Mesodermal cell (in vitro differentiated cells): ENCODE measurements around the gene MYBPH.

ENCODE experiments used
- H3K27ac ChIP-seq: 2 replicates; pipeline ENCODE4 v1.7.0; 2013; ENCODE audit warnings: mild to moderate bottlenecking, low read depth, low read length, moderate library complexity; ENCODE audit not compliant: severe bottlenecking
- H3K36me3 ChIP-seq: 2 replicates; pipeline ENCODE4 v1.7.1; 2013; ENCODE audit warnings: mild to moderate bottlenecking, low read length, moderate library complexity; ENCODE audit not compliant: control insufficient read depth, insufficient read depth
- H3K4me1 ChIP-seq: one replicate; pipeline ENCODE4 v1.7.1; 2013; ENCODE audit warnings: mild to moderate bottlenecking, low read length; ENCODE audit not compliant: insufficient read depth, control insufficient read depth, poor library complexity, severe bottlenecking
- H3K4me3 ChIP-seq: 2 replicates; pipeline ENCODE4 v1.7.0; 2013; ENCODE audit warnings: low read length, control low read depth, mild to moderate bottlenecking; ENCODE audit not compliant: insufficient read depth, poor library complexity, severe bottlenecking; ENCODE audit errors: extremely low read depth
- H3K9me3 ChIP-seq: 2 replicates; pipeline ENCODE4 v1.7.1; 2013; ENCODE audit warnings: mild to moderate bottlenecking, low read length, moderate library complexity; ENCODE audit not compliant: control insufficient read depth
- WGBS, 2 experiments: methylation state at CpG; one replicate each; pipeline ENCODE4 v1.1.5; 2013; ENCODE audit warnings: missing lambda C conversion rate in 2 of 2; ENCODE audit not compliant: insufficient coverage in 2 of 2; 5-methylcytosine and 5-hydroxymethylcytosine counted together

Gene MYBPH

DNA sequence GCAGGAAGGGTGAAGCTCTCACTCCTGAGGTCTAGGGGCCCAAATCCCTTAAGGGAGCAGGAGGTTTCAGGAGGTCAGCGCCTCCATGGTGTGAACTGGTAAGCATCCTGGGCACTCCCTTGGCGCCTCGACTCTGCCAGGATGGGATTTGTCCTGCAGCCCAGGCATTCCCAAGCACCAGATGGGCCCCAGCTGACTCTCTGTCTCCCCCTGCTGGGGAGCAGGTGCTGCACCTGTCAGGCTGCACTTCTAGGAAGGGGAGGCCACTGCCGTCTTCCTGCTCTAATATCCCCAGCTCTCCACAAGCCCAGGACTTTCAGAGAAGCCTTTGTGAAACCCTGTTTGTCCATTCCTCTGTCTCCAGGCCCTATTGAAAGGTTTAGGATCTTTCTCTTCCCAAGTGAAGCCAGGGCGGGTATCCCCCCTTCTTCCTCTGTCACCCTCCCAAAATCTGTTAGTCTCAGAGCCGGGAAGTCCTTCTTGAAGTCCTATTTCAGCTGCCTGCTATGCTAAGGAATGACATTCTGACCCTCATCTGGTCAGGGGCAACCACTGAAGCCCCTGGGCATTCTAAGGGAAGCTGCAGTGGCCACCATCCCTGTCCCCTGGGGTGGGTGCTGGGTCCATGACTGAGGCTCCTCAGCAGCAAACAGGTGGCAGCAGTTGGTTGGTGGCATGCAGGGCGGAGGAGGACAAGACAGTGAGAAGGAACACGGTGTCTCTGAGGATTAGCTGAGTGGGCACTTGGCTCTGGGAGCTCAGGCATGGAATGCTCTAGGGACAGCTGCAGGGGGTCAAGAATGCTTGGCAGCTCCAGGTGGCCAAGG lies 3.2 kb downstream of the MYBPH start:
- no peaks in the 10 kb centered on the region for H3K36me3 ChIP-seq
- WGBS, 2 experiments, result 67 to 74% methylated on average over 7 of the region's 8 CpGs
- H3K4me1 ChIP-seq, result peaks cover 27% of the 10 kb centered on the region
- H3K4me3 ChIP-seq, result no peak overlapping the region
- no peaks in the 10 kb centered on the region for H3K9me3 ChIP-seq
- H3K27ac ChIP-seq, result no peak overlapping the region

GRCh38 chr1:203171341-203172183 lies 4.1 kb downstream of the MYBPH start:
- H3K27ac ChIP-seq, result no peak overlapping the region
- no peaks in the 10 kb centered on the region for H3K36me3 ChIP-seq
- H3K4me1 ChIP-seq, result peaks cover 21% of the 10 kb centered on the region
- WGBS, 2 experiments, result 94 to 98% methylated on average over 18 to 20 of the region's 22 CpGs
- H3K4me3 ChIP-seq, result no peak overlapping the region
- no peaks in the 10 kb centered on the region for H3K9me3 ChIP-seq

GRCh38 chr1:203170625-203171330 lies 4.8 kb downstream of the MYBPH start:
- WGBS, 2 experiments, result 87% methylated on average over 3 to 8 of the region's 8 CpGs
- H3K9me3 ChIP-seq, result no peaks in the 10 kb centered on the region
- peaks cover 15% of the 10 kb centered on the region for H3K4me1 ChIP-seq
- H3K27ac ChIP-seq, result no peak overlapping the region
- H3K36me3 ChIP-seq, result peaks cover 3% of the 10 kb centered on the region
- no peak overlapping the region for H3K4me3 ChIP-seq

DNA sequence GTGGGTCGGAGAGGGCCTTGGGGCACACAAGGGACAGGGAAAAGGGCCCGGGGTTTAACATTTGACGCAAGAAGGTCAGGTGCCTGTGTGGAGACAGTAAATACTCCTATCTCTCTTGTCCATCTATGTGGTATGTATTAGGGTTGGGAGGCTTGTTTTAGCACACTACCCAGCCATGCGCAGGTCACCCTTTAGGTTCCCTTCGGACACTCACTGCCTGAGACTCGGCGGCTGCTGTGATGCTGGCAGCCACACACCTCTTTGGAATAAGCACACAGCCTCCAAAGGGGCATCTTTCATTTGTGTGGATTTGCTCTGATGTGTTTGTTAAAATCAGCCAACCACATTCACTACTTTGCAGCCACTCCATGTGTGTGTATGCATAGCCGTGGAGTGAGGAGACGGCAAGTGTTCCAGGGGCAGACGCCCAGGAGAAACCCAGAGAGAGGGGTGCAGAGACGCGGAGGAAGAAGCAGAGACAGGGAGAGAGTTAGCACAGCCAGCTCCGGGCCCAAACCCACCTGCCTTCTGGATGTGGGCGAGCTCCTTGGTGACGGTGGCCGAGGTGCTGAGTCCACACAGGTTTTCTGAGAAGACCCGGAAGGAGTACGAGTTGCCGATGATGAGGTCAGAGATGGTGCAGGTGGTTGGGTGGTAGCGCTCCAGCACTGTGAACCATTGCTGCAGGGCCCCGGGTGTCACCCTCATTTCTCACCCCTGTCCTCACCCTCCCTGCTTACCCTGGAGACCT lies 5.7 kb downstream of the MYBPH start:
- Histone ChIP-seq H3K4me1 (peaks cover 11% of the 10 kb centered on the region), H3K9me3 (no peaks in the 10 kb centered on the region), H3K27ac (no peak overlapping the region), H3K36me3 (peaks cover 3% of the 10 kb centered on the region), H3K4me3 (no peak overlapping the region)
- 95% methylated on average over 8 to 18 of the region's 21 CpGs for WGBS, 2 experiments

DNA sequence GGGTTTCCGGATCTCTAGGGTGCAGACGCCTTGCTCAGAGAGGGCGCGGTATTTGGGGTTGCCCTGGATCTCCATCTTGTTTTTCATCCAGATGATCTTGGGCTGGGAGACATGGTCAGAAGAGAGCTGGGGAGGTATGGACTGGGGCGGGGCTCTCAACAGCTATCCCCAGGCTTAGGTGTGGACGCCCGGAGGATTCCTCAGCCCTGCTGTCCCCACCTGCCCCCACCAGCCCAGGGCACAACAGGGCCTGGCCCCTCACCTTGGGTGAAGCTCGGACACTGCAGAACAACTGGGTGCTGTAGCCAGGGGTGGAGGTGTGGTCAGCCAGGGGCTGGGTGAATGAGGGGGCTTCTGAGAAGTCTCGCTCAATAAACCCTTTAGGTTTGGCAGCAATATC lies 6.6 kb downstream of the MYBPH start:
- 94 to 96% methylated on average over 5 to 8 of the region's 9 CpGs for WGBS, 2 experiments
- H3K9me3 ChIP-seq, result no peaks in the 10 kb centered on the region
- peaks cover 7% of the 10 kb centered on the region for H3K4me1 ChIP-seq
- no peak overlapping the region for H3K4me3 ChIP-seq
- no peak overlapping the region for H3K27ac ChIP-seq
- H3K36me3 ChIP-seq, result peaks cover 6% of the 10 kb centered on the region

DNA sequence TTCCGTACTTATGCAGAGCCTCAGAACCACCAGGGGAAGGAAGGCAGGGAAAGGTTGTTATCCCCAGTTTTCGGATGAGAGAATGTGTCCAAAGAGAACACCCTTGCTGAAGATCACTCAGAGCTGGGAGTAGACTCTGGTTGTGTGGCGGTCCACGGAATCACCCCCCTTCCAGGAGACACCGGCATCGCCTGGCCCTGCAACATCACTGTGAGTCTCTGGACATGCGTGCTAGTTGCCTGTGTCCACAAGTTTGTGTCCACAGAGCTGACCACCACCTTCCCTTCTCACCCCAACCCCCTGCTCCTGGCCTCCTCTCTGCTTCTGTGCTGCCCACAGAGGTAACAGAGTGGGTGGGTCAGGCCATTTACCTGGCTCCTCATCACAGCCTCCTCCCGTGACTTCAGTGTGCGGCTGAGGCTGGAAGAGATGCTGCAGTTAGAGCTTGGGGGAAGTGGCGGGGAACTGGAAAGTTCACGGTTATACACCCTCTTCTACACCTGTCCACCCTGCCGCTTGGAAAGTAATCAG lies 7.3 kb downstream of the MYBPH start:
- peaks cover 8% of the 10 kb centered on the region for H3K36me3 ChIP-seq
- no peak overlapping the region for H3K27ac ChIP-seq
- peaks cover 1% of the 10 kb centered on the region for H3K4me1 ChIP-seq
- H3K4me3 ChIP-seq, result no peak overlapping the region
- no peaks in the 10 kb centered on the region for H3K9me3 ChIP-seq
- 88 to 97% methylated on average over 7 to 8 of the region's 12 CpGs for WGBS, 2 experiments

DNA sequence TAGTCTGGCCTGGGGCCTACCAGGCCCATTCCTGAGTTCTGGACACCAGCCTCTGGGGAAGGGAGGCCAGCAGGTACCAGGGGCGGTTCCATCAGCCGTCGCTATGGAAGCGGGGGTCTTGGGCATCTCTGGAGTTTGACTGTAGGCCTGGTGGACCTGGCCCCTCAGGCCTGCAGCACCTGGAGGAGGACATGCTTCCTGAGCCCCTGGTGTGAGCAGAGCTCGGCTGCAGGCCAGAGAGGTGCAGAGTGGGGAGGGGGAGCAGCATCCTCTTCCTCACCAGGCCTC lies 7.8 kb downstream of the MYBPH start:
- H3K9me3 ChIP-seq, result no peaks in the 10 kb centered on the region
- H3K36me3 ChIP-seq, result peaks cover 12% of the 10 kb centered on the region
- 92 to 100% methylated on average over 1 to 3 of the region's 5 CpGs for WGBS, 2 experiments
- no peaks in the 10 kb centered on the region for H3K4me1 ChIP-seq
- no peak overlapping the region for H3K4me3 ChIP-seq
- no peak overlapping the region for H3K27ac ChIP-seq

DNA sequence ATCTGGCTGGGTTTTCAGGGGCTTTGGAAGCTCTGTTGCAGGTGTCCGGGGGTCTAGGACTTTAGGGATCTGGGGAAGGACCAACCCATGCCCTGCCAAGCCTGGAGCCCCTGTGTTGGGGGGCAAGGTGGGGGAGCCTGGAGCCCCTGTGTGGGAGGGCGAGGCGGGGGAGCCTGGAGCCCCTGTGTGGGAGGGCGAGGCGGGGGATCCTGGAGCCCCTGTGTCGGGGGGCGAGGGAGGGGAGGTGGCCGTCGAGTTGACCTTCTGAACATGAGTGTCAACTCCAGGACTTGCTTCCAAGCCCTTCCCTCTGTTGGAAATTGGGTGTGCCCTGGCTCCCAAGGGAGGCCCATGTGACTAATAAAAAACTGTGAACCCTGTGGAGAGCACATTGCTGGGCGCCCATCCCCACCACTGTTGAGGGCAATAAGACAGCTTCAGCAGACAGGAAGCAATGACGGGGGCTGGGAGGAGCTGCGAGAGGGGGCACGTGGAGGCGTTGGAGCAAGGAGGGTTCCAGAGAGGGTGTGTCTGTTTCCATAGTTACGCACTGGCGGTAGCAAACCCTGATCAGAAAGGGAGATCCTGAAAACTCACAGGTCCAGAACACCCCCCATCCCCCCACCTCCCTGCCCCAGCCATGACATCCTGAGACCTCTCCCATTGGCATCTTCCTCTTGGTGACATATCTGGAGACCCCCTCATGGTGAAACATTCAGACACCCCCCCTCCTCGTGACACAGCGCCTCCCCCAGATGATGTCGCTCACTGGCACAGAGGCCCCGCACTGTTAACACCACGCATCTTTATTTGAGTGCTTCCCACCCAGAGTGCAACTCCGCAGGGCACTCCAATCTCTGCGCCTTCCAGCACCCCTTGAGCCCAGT lies 8.4 kb downstream of the MYBPH start:
- H3K4me1 ChIP-seq, result no peaks in the 10 kb centered on the region
- H3K4me3 ChIP-seq, result no peak overlapping the region
- WGBS, 2 experiments, result 87 to 94% methylated on average over 17 to 21 of the region's 23 CpGs
- H3K36me3 ChIP-seq, result peaks cover 16% of the 10 kb centered on the region
- H3K9me3 ChIP-seq, result no peaks in the 10 kb centered on the region
- no peak overlapping the region for H3K27ac ChIP-seq

- H3K9me3 ChIP-seq, result no peaks in the 10 kb centered on the region
- no peak overlapping the region for H3K4me3 ChIP-seq
- H3K4me1 ChIP-seq, result no peaks in the 10 kb centered on the region
- H3K36me3 ChIP-seq, result peaks cover 22% of the 10 kb centered on the region
- H3K27ac ChIP-seq, result no peak overlapping the region
- WGBS, 2 experiments, result 86 to 88% methylated on average over 12 to 14 of the region's 14 CpGs
These were observed 9.3 kb downstream of the MYBPH start for GRCh38 chr1:203166192-203166940.
